Muscle of arm (tissue), 12 donors: ENCODE data around the gene METTL24. TPM values are rescaled to one million over a fixed set of nuclear protein-coding genes. Genes with fewer than 3 reads are reported as not detected.
"Not testable (repeated sequence)": the region's sequence is repeated elsewhere in the genome, so short reads cannot be mapped to it uniquely, and the experiment has no call there.

Source experiments
- DNase-seq: peaks from one replicate; pipeline ENCODE4 v3.0.0-alpha.2; 2013
- polyA plus RNA-seq, 12 donors: library from polyadenylated mRNA; unstranded; fragments of 120-200 nt; gene quantifications; one replicate each; pipeline ENCODE4 v1.2.1, GENCODE V29; 2013; ENCODE audit not compliant: insufficient read length in 12 of 12

Gene METTL24
- polyA plus RNA-seq, 12 donors, result 0.50 to 0.99 (median 0.71) TPM; not detected in 2

DNA sequence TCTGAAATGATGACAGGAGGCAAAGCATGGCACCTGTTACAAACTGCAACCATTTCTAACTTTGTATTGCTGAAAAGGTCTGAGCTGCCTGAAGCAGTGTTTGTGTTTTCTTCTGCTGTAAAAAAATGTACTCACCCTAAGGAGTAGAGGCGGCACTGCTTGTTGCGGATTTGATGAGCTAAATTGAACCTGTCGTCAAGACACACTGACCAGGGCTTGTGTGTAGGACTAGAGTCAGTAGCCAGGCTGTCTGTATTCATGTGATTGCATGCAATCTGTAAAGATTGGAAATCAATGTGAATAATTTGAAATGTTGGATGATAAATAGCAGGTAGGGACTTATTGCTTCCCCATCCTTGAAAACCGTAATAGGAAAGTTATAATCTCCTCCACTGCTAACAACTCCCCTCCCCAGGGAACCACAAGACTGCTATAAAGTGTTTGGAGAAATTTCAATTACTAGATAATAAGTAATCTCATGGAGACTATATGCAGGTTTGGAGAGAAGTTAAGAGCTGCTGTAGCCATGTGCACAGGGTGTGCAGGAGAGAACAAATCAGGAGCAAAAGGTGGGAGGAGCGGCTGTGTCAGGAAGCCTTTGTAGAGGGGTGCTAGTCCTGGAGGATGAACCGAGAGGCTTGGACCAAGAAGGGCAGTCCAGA is 42.8 kb downstream of the METTL24 start:
- DNase-seq, result no peak

DNA sequence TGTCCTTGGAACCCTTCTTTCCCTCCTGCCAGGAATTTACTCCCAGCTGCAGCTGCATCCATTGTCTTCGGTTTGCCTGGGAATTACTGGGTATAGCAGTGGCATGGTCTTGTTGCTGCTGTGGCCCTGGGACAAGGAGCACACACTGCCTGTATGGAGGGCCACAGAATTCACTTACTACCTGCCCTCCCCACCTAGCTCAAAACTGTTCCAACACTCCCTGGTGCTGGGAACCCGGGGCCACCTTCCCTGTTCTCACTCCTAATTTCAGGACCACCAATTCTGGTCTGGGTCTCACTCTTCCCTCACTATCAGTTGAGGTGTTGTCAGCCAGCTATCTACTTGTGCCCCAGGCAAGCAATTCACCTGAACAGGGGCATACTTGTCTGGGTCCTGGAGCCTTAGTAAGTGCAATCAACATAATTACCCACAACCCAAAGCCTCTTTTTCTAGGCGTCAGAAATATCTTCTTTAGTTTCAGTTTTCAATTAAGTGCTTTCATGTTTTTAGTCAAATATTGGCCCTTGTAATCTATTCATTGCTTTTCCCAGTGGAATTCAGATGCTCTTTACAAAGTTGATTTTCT is 47.2 kb downstream of the METTL24 start:
- no peak for DNase-seq

GRCh38 chr6:110309432-110309831 is 48.7 kb downstream of the METTL24 start:
- not testable (repeated sequence) for DNase-seq

DNA sequence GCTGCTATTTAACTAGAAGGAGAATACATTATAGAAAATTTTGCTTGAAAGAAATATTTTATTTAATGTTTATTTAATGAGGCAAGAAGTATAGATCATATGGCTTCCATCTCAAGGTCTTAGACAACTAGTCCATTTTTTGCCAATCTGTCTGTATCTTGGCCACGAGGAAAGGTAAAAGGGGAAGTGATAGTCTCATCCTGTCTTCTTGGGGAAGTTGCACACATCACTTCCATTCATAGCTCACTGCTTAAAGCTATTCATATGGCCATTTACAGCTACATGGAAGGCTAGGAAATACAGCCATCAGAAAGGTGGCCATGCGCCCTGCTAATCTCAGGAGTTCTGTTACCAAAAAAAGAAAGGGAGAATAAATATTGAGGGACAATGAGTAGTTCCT is 50.8 kb downstream of the METTL24 start:
- no peak for DNase-seq

- not testable (repeated sequence) for DNase-seq
Observed at GRCh38 chr6:110305832-110306231, 52.3 kb downstream of the METTL24 start.

DNA sequence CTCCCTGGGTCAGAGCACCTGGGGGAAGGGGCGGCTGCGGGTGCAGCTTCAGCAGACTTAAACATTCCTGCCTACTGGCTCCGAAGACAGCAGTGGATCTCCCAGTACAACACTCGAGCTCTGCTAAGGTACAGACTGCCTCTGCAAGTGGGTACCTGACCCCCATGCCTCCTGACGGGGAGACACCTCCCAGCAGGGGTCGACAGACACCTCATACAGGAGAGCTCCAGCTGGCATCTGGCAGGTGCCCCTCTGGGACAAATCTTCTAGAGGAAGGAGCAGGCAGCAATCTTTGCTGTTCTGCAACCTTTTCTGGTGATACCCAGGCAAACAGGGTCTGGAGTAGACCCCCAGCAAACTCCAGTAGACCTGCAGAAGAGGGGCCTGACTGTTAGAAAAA is 54.5 kb downstream of the METTL24 start:
- not testable (repeated sequence) for DNase-seq

DNA sequence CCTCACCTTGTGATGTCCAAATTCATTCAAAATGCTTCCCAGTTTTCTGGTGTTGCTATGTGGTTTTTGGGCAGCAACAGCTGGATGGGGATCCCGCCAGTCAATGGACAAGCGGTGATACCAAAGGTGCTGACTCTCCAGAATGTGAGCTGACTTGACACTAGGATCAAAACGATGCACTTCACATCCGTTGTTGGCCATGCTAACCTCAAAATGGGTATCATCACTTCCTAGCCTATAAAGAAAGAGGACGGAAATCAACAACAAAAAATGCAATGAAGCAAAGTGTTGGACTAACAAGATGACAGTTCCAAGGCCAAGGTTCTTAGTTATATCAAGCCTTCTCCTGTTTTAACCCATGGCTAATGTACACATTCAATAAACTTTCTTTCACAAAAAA is 59.2 kb downstream of the METTL24 start:
- DNase-seq, result no peak

DNA sequence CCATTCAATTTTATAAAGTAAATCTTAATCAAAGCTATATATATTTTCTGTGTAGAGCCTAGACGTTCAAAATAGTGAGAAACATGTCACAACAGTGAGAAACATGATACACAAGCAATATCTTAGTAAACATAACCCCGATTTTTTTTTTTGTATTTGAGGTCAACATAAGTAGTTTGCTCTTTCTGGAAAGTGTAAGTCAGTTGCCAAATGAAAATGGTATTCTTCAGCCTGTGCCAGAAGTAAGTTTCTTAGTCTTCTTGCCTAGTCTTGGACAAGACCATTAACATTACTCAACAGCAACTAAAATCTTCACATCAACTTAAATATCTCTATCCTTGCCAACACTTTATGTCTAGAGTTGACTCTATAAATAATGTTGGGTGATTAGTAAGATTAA is 59.7 kb downstream of the METTL24 start:
- DNase-seq, result no peak

- no peak for DNase-seq
Observed at GRCh38 chr6:110296241-110297025, 61.7 kb downstream of the METTL24 start.

GRCh38 chr6:110295451-110296165 is 62.5 kb downstream of the METTL24 start:
- DNase-seq, result no peak

GRCh38 chr6:110287462-110288341 is 70.4 kb downstream of the METTL24 start:
- no peak for DNase-seq

DNA sequence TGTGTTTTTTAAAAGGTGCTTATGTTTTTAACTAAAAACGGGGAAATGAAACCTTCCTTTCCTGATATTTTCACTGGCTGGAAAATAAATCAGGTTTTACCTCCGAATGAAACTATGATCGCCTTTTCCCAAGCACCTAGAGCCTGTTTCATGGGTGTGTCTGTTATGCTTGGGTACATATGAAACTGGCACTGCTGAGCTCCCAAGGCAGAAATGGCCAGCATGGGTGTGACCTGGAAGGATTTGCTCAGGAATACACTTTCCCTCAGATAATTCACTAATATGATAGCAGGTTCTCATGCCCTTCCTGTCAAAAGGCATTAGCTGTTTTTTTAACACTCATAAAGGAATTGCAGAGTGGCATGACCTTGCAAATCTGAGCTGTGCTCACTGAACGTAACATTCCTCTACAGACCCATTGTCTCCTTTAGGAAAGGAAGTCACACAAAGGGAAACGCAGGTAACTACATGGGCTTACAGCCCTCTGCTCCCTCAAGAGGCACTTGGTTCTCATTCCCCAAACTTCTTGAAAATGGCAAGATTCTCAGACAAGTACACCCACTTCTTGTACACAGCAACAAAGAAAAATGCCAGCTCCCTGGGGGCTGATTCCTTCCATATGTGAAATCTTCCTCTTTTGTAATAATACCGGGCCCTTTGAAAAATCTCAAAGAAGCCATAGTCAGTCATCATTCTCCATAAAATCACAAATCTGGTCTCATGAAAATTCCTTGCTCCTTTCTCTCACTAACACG is 72.7 kb downstream of the METTL24 start:
- no peak for DNase-seq

DNA sequence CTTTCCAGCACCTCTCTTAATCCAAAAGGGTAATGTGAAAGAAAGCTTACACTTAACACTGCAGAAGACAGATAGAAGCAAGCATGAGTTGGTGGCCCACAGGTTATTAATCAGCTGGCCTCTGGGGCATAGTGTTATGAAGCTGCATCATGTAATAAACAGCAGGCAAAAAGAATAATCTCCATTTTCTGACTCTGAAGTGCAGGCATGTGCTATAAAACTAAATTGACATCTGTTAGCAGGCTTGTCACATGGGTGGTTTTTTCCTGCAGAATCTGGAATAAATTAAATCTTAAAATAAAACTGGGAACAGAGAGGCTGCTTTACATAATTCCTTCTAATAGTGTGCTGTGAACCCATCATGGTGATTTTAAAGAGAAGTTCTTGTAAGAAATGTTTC is 73.3 kb downstream of the METTL24 start:
- no peak for DNase-seq

- no peak for DNase-seq
Observed at GRCh38 chr6:110283657-110284056, 74.5 kb downstream of the METTL24 start.

GRCh38 chr6:110282412-110282811 is 75.7 kb downstream of the METTL24 start:
- no peak for DNase-seq

DNA sequence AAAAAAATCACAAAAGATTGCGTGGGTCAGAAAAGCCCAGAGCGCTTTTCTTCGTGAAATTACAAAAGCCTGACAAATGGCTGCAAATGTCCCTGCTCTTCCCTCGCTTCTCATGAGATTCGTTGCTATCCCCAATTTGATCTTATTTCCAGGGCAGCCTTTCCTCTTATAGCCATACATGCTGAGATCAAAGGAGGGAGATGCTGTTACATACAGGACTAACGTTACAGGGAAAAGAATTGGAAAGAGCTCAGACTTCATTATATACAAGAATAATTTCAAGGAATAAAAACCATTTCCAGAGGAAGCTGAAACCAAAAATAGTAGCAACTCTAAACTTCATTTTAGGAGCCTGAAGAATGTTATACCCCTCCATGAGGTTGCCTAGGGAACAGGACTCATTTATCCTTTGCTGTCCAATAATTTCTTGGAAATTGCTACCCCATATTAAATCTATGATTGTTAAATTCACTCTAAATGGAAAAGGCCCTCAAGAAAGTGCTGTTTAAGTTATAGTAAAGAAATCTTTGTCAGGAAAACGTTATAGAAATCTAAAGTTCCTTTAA is 81.0 kb downstream of the METTL24 start:
- peak; percentile 16 for DNase-seq

DNA sequence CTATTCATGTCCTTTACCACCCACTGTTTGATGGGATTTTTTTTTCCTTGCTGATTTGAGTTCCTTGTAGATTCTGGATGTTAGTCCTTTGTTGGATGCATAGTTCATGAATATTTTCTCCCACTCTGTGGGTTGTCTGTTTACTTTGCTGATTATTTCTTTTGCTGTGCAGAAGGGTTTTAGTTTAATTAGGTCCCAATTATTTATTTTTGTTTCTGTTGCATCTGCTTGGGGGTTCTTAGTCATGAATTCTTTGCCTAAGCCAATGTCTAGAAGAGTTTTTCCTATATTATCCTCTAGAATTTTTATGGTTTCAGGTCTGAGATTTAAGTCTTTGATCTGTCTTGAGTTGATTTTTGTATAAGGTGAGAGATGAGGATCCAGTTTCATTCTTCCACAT is 85.4 kb downstream of the METTL24 start:
- DNase-seq, result not testable (repeated sequence)

DNA sequence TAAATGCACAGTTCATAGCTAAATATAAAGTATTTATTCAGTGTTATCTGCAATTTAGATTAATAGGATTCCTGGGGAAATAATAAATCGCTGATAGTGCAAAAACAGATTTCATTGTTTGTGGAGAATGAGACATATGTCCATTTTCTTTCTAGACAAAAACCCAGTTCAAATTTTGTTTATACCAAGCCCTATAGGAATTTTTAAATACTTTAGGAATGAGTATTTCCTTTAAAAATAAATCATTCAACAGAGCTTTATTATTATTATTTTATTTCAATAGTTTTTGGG is 86.5 kb downstream of the METTL24 start:
- no peak for DNase-seq

DNA sequence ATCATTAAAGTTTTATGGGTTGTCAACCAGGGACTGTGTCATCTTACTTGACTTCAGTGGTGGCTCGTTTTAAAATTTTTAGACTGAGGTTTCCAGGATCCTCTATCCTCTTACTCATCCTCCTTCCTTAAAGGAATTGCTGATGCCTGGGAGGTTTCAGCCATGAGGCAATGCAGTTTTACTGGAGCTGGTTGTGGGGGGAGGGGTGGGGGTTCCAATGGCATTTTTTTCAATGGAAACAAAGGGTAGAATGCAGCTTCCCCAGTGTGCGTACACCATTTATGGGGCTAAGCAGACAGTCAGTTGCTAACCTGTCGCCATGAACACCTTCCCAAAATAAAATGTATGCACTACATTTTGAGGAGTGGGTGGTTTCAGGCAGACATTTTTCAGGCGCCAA is 88.0 kb downstream of the METTL24 start:
- DNase-seq, result no peak

GRCh38 chr6:110269623-110270022 is 88.5 kb downstream of the METTL24 start:
- DNase-seq, result no peak
